ENCODE data around the gene GRIA3. TPM values are rescaled to one million over a fixed set of nuclear protein-coding genes. Genes with fewer than 3 reads are reported as not detected.
"Not testable (repeated sequence)": the region's sequence is repeated elsewhere in the genome, so short reads cannot be mapped to it uniquely, and the experiment has no call there.

Gene GRIA3
- polyA plus RNA-seq, 3 donors, result 0.22 to 0.77 (median 0.34) TPM

DNA sequence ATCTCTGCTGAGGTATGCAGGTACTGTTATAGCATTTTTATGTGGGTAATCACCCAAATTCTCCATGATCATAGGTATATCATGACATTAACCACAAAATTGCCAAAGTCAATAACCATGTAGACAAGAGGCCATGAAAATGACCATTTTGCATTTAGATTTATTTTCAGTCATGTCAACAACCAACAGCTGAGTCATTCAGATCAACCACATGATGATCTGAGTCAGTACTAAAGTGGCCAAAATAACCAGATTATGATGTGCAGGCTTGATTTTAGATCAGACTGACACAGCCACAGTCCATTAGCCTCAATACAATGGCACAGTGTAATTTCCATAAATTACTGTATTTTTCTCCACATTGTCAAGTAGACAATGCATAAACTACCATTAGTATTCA is 240.5 kb downstream of the GRIA3 start:
- H3K27ac ChIP-seq (ENCODE audit: low read depth, low read length), result no peak overlapping the region

DNA sequence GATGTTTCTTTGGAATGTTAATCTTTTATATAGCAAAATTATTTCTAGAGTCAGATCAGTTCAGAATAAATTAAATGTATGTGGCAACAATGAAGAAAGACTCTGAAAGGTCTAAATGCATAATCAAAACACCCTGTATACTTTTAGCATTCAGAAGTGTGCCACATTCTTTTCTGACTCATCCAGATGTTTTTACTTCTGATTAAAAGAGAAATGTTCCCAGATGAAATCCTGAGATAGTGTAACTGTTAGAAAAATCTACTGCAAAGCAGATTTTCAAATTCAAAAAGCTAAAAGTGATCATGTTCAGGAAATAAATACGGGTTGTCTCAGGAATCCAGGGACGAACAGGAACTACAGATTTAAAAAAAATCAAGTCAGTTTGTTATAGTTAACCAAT is 241.4 kb downstream of the GRIA3 start:
- WGBS, 3 donors, result 36 to 62% (median 38%) methylated on average over 2 of the region's 2 CpGs
- no peak overlapping the region for H3K27ac ChIP-seq (ENCODE audit: low read depth, low read length)

DNA sequence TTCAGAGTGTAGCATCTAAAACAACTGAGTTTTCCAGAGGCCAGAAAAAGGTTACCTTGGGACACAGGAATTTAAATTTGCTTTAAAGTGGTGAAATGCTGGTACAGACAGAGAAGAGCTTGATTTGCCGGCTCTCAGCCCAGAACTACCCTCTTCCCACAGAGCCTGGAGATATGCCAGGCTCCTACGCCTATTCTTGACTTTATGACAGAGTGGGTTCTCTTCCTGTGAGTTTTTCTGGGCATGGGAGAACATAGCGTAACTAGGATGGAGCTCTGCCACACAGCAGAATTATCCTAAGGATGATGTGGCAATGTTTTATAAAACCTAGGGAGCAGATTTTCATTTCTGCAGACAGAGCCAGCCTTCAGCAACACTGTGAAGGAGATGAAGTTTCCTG is 241.8 kb downstream of the GRIA3 start:
- H3K27ac ChIP-seq (ENCODE audit: low read depth, low read length), result no peak overlapping the region
- WGBS, 3 donors, result 23 to 51% (median 43%) methylated on average over 3 of the region's 3 CpGs

DNA sequence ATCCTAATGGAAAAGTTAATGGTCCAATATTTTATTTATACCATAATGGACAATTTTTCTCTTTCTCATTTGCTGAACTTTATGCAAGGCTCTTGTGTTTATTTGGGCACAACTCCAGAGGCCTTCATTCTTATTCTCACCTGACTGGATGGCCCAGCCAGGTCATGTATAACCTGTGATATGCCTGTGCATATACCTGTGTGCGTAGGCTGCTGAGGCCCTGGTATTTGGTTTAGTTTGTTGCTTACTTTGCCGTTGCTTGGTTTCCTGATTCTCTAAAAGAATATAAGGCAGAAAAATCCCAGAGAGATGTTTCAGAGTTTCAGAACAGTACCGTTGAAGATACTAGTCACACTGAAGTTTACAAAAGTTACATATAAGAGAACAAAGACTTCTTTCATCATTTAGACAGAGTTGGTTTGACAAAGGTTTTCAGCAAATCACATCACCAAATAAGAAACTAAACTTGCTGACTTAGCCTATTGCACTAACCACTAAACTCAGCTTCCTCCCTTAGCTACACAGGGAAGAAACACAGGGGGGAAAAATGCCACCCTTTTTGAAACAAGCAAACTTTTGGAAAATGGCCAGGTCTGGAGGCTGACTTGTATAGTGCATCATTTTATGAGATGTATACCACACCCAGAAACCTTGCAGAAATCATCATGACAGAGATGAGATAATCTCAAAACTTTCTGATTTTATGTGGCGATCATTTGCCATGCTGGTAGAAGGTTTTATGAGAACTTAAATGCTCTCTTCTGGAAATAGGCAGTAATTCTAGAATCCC is 248.5 kb downstream of the GRIA3 start:
- WGBS, 3 donors, result 53 to 88% (median 77%) methylated on average over 4 of the region's 4 CpGs
- H3K27ac ChIP-seq (ENCODE audit: low read depth, low read length), result no peak overlapping the region

DNA sequence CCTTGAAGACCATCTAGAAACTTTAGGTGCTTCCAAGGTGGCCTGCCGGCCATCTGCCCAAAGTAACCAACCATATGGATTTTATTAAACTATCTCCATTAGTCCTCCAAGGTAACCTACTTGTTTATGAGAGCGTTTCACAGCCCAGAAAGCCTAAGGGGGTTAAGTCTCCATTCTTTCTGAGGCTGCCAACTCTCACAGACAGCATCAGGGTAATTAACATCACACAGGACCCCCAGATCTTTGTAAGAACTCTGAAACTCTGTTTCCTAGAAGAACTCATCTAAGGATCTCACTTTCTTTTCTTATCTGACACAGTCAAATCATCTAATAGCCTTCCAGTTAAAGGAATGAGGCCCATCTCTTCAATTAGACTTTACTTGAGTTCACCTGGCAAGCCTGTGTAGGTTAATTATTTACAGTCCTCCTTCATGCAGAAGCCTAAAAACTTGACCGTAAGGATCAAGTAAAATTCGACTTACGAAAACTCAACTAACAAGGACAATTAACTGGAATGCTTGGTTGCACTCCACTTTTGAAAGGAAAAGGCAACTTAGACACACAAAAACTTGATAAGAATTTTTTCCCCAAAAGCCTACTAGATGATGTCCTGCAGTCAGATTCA is 252.5 kb downstream of the GRIA3 start:
- WGBS, 3 donors, result 60 to 79% (median 61%) methylated on average over 5 of the region's 5 CpGs
- no peak overlapping the region for H3K27ac ChIP-seq (ENCODE audit: low read depth, low read length)

DNA sequence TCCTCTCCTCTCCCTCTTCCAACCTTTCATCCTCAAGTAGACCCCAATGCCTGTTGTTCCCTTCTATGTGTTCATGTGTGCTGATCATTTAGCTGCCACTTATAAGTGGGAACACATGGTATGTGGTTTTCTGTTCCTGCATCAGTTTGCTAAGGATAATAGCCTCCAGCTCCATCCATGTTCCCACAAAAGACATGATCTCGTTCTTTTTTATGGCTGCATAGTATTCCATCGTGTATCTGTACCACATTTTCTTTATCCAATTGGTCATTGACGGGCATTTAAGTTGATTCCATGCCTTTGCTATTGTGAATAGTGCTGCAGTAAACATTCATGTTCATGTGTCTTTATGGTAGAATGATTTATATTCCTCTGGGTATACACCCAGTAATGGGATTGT is 255.8 kb downstream of the GRIA3 start:
- not testable (repeated sequence) for H3K27ac ChIP-seq (ENCODE audit: low read depth, low read length)
- 70 to 95% (median 93%) methylated on average over 3 of the region's 3 CpGs for WGBS, 3 donors

DNA sequence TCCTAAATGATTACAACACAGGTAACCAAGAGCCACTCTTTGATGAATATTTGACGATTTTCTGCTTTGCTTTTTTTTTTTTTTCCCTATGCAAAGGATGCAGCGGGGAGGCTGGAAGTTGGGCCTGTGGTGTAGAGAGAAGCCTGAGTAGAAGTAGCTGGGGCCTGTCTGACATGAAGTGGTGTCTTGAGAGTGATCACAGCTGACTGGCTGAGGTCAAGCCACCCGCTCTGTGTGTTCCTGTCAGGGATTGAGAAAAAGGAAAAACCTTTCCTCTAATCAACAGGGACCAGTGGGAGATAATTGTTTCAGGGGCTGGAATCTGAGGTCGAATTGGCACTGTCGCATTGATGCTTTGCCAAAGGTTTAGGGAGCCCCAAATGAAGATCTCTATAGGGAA is 258.7 kb downstream of the GRIA3 start:
- H3K27ac ChIP-seq (ENCODE audit: low read depth, low read length), result no peak overlapping the region
- WGBS, 3 donors, result 70 to 91% (median 85%) methylated on average over 5 of the region's 5 CpGs

DNA sequence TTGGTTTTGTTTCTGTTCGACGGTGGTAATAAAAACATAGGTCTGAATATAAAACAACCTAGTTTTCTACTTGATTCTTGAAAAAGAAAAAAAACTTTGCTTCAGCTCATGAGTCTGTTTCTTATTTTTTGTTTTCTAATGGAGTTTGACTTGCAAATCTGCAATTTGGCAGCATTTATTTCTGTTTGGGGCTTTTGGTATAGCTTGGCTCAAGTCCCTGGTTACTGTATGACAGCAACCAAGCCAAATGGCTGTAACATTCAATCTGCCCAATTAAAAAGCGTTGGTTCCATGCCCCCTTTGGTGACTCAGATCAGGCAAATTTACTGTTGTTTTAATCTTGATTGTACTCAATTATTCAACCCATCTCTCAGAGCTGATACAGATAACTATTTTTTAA is 263.4 kb downstream of the GRIA3 start:
- no peak overlapping the region for H3K27ac ChIP-seq (ENCODE audit: low read depth, low read length)
- WGBS, 3 donors, result 36 to 70% (median 60%) methylated on average over 3 of the region's 3 CpGs

DNA sequence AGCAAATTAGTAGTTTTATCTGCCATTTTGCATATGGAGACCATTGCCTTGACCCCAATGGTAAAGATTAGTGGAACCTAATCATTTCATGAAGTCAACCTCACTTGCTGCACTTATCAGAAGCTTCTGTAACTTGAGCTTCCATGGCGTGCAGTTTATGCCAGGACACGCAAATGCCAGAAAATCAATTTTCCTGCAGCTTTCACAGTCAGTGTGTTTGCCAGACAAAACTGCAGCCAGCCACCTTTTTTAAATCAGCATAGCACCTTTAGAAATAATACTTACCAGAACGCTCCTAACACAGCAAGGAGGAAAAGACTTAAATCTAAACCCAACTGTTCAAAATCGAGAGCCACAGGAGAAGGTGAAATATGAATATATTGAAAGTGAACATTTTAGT is 265.3 kb downstream of the GRIA3 start:
- 50 to 93% (median 74%) methylated on average over 4 of the region's 4 CpGs for WGBS, 3 donors
- H3K27ac ChIP-seq (ENCODE audit: low read depth, low read length), result no peak overlapping the region

DNA sequence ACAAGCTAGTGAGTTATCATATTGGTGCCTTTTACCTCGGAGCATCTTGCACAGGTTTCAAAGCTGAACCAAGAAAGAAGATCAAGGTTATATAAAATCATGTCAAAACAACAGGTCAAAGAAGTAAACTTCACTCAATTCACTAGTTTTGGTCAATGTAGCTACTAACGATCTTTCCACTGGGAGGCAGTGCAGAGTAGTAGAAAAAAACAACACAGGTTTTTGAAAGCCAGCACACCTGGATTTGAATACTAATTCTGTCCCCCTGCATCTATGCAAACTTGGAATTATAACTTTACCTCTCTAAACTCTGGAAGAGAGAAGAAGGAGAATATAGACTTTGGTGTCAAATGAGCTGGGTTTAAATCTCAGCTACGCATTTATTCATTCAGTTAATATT is 266.1 kb downstream of the GRIA3 start:
- H3K27ac ChIP-seq (ENCODE audit: low read depth, low read length), result no peak overlapping the region
- WGBS, 3 donors, result 36 to 52% (median 52%) methylated on average over 3 of the region's 3 CpGs

DNA sequence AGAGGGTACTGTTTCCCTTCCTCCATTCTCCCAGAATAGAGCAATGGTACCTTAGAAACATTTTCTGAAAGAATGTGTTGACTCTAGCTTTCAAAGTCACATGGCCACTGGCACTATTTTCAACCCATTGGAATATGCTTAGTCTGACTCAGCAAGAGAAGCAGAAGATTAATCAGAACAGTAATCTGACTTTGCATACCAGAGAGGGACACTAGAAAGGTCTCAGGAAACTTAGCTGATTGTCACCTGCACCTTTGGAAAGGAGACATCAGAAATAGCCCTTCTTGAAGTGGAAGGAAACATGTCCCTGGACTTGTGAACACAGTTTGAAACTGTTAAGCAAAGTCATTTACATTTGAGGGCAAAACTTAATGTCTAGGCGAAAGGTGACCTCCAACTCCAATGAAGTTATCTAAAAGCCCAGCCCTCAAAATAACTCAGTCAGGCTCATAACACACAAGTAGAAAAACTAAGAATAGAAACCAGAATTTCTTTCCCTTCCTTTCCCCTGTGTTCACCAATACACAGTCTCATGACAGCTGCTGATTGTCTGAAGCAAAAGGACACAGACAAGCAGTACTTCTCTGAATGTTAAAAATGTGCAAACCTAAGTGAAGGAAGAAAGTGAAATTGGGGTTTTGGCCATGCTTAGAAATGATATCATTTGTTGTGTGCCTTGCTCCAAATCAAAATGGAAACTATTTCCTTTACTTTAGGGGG is 270.8 kb downstream of the GRIA3 start:
- H3K27ac ChIP-seq (ENCODE audit: low read depth, low read length), result no peak overlapping the region
- WGBS, 3 donors, result 71 to 91% (median 88%) methylated on average over 1 of the region's 1 CpG

DNA sequence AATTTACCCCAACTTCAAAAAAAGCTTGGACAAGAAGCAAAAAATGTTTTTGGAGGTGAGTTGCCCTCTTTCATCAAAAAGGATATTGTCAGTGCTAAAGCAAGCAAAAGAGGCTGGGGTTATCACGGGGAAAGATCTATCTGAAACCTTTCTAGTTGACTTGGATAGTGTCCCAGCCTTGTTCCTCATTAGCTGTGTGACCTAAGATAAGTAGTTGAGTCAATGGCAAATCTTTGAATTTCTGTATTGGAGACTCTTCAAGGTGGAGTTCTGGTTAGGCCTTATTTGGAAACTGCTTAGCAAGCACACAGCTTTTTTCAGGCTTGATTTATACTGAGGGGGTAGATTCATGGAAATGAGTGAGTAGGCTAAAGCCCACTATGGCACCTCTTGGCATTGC is 271.6 kb downstream of the GRIA3 start:
- no peak overlapping the region for H3K27ac ChIP-seq (ENCODE audit: low read depth, low read length)
- WGBS, 3 donors, result 31 to 76% (median 58%) methylated on average over 1 of the region's 1 CpG

DNA sequence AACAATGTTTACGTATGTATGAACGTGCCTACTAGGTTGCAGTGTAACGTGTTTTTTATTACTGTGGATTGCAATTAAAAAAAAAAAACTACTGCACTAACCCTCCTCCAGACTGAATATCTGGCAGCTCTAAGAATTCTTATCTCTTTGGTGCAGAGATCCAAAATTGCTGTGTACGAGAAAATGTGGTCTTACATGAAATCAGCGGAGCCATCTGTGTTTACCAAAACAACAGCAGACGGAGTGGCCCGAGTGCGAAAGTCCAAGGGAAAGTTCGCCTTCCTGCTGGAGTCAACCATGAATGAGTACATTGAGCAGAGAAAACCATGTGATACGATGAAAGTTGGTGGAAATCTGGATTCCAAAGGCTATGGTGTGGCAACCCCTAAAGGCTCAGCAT is 280.6 kb downstream of the GRIA3 start:
- H3K27ac ChIP-seq (ENCODE audit: low read depth, low read length), result no peak overlapping the region
- 63 to 74% (median 70%) methylated on average over 10 of the region's 10 CpGs for WGBS, 3 donors

DNA sequence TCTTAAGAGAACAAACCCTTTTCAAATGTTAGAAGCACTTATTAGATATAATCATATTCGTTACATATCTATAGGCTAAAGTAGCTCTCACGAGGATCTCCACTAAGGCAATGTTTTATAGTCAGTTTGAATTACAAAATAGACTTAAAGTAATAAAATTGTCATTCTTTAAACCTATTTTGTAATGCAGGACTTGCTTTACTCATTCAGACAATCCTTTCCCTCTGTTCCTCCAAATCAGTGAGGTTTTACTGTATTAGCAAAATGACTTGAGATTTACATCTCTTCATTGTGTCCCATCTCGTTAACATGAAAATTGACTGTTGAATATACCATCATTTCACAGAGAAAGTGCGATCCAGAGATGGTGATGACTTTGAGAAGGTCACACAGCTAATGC is 284.4 kb downstream of the GRIA3 start:
- H3K27ac ChIP-seq (ENCODE audit: low read depth, low read length), result no peak overlapping the region
- WGBS, 3 donors, result 54 to 72% (median 69%) methylated on average over 4 of the region's 4 CpGs

DNA sequence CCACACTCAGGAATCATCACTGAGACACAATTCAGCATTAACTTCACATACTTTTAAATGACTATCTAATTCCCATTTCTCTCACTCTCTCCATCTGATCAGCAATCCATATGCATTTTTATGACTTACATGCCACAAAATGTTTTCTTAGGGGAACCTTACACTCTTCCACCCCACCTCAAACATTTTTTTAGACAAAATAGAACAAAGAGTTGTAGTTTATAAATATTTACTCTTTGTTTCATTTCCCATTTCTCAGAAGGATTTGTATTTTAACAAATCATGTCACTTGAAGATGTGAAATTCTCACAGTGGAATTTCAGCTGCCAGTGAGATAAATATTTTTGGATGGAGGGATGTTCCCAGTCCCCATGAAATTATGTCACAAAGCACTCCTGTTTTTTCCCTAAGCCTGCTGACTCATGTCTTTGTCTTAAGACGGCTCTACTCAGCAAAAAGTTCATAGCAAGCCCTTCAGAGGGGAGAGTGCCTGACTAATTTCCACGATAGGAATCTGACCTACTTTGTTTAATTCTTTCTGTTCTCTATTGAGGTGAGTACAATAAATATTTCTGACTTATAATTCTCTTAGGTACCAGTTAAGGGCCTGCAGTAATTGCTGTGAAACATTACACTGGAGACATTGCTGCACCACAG is 291.1 kb downstream of the GRIA3 start:
- WGBS, 3 donors, result 44 to 67% (median 57%) methylated on average over 2 of the region's 2 CpGs
- no peak overlapping the region for H3K27ac ChIP-seq (ENCODE audit: low read depth, low read length)

DNA sequence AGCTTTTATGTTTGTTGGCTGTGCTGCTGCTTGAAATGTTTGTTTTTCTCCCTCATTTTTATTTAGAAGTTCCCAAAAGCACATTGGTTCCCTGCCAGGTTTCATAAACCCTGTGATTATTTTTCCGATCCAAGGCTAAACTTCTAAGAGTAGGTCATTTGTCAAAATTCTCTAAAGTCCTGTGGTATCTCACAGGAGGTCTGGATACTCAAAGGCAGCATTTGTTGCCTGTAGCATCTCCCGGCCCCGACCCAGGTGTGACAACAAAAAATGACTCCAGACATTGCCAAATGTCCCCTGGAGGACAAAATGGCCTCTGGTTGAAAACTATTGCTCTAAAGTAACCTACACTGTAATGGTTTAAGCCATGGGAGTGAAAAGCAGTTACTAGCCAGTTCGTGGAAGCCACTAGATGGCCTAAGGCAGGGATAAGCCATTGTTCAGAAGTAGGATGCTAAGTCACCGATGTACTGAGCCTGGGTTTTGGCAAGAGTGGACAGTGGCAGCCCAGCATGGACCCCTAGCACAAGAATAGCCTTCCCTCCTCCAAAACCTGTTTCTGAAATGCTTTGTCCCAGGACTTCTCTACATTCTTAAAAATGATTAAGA is 292.6 kb downstream of the GRIA3 start:
- H3K27ac ChIP-seq (ENCODE audit: low read depth, low read length), result no peak overlapping the region
- WGBS, 3 donors, result 34 to 61% (median 60%) methylated on average over 5 of the region's 5 CpGs

DNA sequence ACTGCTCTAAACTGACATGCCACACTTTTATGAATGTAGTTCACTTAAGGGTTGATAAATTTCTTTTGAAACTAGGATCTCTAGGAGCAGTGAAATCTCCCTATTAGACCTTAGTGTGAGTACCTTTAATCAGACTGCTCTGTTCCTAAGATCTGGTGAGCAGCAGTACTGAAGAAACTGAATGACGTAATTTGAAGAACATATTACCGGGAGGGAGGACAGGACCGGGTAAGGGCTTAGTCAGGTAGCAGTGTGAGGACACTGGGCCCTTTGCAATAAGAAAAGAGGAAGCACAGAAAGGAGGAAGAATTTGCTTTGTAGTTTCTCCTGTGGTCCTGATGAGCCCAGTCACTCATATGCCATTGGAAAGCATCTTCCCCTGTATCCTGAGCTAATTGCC is 293.6 kb downstream of the GRIA3 start:
- H3K27ac ChIP-seq (ENCODE audit: low read depth, low read length), result no peak overlapping the region

DNA sequence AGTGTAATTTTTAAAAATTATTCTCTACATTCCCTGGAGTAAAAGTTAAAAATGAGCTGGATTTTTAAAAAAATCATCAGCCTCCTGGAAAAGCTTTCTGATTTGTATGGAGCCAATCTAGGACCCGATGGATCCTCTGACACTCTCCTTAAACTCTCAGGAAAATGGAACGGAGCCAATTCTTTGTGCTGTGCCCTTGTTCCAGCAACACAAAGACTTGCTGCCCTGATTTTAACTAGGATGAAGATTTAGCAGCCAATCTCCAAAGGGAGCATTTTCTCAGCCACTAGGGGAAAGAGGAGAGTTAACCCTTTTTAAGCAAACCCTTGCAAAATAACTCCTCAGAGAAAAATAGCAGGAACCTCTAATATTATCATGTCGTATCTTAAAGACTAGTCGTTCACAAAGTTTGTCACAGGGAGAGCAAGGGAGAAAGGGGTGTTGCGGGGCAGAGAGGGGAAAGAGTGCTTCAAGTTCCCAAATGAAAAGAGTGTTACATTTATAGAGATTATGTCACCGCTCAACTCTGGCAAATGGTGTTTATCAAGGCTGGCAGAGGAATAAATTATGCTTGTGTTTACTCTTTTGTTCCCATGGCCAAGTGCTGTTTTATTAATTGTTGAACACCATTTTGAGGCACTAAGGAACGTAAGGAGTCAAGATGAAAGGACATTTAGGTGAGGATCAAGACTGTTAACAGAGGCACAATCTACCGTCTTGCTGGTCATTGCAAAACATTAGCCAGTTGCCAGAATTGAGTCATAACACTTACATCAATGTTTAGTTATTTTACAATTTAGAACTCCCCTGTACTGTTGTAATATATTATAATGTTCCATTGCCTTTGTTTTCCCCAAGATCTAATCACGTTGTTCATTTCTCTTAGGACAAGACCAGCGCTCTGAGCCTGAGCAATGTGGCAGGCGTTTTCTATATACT is 298.1 kb downstream of the GRIA3 start:
- no peak overlapping the region for H3K27ac ChIP-seq (ENCODE audit: low read depth, low read length)
- 50 to 64% (median 51%) methylated on average over 11 of the region's 11 CpGs for WGBS, 3 donors

More for the DNA sequence above, 293.6 kb downstream of the GRIA3 start:
- WGBS, 3 donors, result 72 to 97% (median 78%) methylated on average over 3 of the region's 3 CpGs
